Measurements from ENCODE around the gene CADPS.

CADPS gene

GRCh38 chr3:62556121-62556815 is 318.9 kb downstream of the CADPS start:
- DNase-seq (ENCODE audit: low spot score): no peak

- no peak for DNase-seq (ENCODE audit: low spot score)
Measured at GRCh38 chr3:62554264-62554799, 320.9 kb downstream of the CADPS start.

DNA sequence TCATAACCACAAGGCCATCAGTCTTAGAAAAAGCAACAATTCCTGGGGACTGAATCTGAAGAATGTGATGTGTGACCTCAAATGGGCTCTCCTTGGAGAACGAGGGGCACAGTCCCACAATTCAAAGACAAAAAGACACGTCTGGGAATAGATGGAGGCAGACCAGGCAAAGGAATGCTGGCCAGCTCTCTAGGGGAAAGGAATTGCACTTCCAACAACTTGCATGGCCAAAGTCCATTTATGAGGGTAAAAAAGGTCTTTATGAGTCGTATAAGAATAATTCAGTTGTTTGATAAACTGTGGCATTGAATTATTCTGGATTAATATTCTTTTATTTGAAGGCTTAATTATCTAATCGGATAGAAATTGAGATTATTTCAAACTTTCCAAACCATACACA is 321.4 kb downstream of the CADPS start:
- no peak for DNase-seq (ENCODE audit: low spot score)

DNA sequence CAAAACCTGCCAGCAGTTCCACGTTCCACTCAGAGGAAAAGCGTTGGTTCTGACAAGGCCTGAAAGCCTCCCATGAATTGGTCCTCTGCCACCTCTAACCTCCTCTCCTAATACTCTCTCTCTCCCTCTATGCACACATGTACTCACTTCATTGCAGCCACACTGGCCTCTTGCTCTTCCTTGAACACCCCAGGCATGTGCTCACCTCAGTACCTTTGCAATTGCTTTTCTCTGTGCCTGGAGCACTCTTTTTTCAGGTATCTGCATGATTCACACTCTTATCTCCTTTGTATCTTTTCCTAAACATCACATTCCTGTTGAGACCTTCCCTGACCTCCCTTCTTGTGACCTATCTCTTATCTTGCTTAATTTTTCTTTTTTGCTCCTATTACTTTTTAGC is 323.7 kb downstream of the CADPS start:
- DNase-seq (ENCODE audit: low spot score): no peak

GRCh38 chr3:62550439-62550838 is 324.8 kb downstream of the CADPS start:
- DNase-seq (ENCODE audit: low spot score): no peak

- DNase-seq (ENCODE audit: low spot score): no peak
Measured at GRCh38 chr3:62548528-62549205, 326.5 kb downstream of the CADPS start.

DNA sequence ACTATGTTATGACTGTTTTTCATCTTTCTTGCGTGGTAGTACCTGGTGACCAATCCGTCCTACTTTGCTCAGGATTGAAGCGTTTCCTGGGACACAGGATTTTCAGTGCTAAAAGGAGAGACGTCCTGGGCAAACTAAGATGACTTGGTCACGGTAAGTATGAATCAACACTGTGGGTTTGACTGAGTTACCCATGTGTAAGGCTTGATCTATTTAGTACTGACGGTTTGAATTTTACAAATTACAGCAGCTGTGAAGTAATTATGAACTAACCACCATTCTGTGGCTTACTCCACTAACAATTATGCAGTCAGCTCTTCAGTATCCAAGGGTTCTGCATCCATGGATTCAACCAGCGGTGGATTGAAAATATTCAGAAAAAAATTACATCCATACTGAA is 328.9 kb downstream of the CADPS start:
- DNase-seq (ENCODE audit: low spot score): no peak

DNA sequence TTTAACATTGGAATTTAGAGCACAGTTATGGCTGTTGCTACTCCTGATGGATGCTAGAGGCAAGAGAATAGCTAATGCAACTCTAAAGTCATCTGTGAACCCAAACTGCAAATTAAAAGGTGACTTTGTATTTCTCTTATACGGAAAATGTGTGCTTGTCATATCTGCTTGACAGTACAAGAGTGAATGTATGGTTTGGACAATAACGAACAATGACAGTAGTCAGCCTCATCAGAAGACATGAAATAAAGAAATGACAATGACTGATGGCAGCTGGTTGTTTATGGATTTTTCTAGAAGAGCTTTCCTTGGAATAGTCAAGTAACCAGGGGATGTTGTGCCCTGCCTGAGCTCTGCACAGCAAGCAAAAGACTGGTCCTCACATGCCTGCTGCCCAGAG is 333.0 kb downstream of the CADPS start:
- no peak for DNase-seq (ENCODE audit: low spot score)

GRCh38 chr3:62539762-62540161 is 335.5 kb downstream of the CADPS start:
- no peak for DNase-seq (ENCODE audit: low spot score)

GRCh38 chr3:62538691-62539356 is 336.4 kb downstream of the CADPS start:
- no peak for DNase-seq (ENCODE audit: low spot score)

DNA sequence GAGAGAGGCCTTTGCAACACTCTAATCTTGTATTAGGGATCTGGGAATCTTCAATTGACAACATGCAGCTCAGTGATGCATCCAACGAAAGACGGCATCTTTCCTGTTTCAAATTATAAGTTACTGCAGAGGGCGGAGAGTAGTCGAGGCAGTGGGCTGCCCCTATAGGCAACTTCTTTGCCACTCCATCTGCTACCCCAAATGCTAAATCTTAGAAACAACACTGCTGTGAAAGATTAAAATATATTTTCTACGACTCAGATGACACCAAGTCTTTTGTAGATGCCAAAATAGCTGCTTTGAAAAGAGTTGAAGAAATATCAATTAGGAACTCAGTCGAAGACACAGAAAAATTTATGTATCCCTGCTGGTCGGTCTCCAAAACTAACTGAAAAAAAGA is 340.9 kb downstream of the CADPS start:
- DNase-seq (ENCODE audit: low spot score): no peak

GRCh38 chr3:62532796-62533195 is 342.4 kb downstream of the CADPS start:
- DNase-seq (ENCODE audit: low spot score): no peak

GRCh38 chr3:62531981-62532380 is 343.2 kb downstream of the CADPS start:
- DNase-seq (ENCODE audit: low spot score): no peak

DNA sequence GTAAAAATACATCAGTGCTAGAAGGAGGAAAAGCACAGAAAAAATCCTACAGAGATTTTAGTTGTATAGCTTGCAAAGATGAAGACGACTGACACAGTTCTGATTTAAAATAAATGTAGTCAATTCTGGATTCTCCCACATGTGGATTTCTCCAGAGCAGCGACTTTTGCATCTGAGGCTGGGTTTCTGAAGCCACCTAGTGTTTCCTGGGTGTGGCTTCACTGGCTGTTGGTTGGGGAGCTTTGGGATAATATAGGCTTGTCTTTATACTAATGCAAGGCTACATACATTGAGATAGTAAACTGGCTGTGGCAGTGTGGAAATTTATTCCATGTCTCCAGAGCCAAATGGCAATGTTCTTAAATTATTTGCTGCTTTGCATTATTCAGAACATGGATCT is 343.7 kb downstream of the CADPS start:
- DNase-seq (ENCODE audit: low spot score): no peak

DNA sequence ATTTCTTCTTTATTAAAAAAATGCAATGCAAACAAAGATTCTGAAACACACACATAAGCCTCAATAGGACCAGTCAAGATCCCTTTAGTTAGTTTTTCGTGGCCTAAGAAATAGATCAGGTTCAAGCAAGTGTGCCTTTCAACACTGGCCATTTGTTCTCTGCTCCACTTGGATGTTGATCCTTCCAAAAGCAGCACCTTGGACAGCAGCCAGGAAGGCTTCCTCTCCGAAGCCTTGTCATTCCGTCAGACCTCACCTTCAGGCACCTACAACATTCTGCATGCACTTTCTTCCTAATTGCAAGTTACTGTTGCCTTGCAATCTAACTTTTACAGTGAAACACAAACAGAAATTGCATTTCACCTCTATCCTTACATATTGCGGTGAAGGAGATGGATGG is 346.0 kb downstream of the CADPS start:
- DNase-seq (ENCODE audit: low spot score): no peak

GRCh38 chr3:62527474-62527873 is 347.7 kb downstream of the CADPS start:
- no peak for DNase-seq (ENCODE audit: low spot score)

DNA sequence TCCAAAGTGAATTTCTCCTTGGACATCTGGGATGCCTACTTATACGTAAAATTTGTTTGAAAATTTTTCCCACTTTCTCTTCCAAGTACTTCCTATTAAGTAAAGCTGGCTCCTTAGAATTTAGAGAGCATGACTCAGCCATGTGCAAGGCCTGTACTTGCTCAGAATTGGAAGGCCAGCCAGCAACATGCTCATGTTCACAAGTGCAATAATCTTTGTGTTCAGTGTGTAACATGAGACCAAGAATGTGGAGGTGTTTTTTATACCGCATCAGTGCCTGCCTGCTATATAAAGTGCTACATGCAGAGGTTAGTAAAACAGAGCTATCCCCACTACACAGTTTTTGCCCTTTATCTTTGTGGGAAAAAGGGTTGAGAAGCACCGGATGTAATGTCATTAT is 349.9 kb downstream of the CADPS start:
- DNase-seq (ENCODE audit: low spot score): no peak

DNA sequence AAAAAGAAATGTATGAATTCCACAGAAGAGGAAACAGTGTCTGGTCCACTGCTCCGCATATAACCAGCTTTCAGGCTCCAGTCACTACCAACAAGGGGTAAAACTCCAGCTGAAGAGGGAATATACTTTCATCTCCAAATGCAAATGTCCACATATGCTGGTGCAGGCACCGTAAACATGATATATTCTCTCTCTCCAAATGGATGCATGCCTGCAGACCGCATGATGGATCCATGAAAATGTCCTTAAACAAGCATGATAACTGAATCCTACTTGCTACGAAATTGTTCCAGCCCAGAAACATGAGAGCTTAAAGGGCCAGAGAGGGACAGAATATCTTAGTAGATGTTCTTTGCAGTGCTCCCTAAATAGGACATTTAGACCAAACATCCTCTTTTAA is 351.5 kb downstream of the CADPS start:
- no peak for DNase-seq (ENCODE audit: low spot score)

- DNase-seq (ENCODE audit: low spot score): no peak
Measured at GRCh38 chr3:62521464-62522105, 353.6 kb downstream of the CADPS start.

DNA sequence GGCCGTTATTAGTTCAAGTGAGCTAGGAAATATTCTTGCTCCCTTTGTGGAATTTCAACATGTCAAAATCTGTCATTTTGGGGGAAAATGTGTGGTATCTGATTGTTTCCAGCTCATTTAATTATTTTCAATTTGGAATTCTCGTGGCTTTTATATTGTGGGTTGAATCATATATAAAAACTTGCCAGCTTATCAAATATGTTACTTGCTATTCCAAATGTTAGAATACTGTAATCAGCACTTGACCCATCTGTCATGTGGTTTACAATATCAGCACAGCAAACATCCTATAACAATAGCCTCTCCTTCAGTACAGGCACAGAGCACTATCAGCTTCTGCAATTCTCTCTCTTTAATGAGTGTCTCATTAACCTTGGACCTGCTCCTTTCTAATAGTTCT is 371.7 kb downstream of the CADPS start:
- DNase-seq (ENCODE audit: low spot score): no peak

- DNase-seq (ENCODE audit: low spot score): no peak
Measured at GRCh38 chr3:62502315-62503300, 372.6 kb downstream of the CADPS start.
